ENCODE measurements around the gene VAV1. TPM values are rescaled to one million over a fixed set of nuclear protein-coding genes. Genes with fewer than 3 reads are reported as not detected.
A peak's percentile ranks its signal among the peaks of the same experiment; 100 is the strongest.

VAV1 gene
- total and polyA plus RNA-seq, 9 of the 15 experiments (the other 6 are each of a cell fraction or from before 2014, with no cell fraction given), result 0.46 to 20.1 (median 11.1) TPM

GRCh38 chr19:6737873-6738786 is 34.4 kb upstream of the VAV1 start:
- ChIA-PET POLR2A (interaction anchor here (0.7 to 1.9 kb wide), 18 partner anchors 9 to 361 kb away, joined by 3 to 7 read pairs (median 3); partner anchors contain the start of gene TNFSF9), CTCF (ENCODE audit: low intra/inter-chr PET ratio) (interaction anchor here (1.1 to 2.8 kb wide), 2 partner anchors 125 to 222 kb away, joined by 3 to 16 read pairs; no protein-coding TSS in a partner anchor)
- H3K9ac ChIP-seq (ENCODE audit: insufficient read depth in 1 of 2, low read depth in 2 of 2, low read length in 2 of 2), result peak overlapping the region; percentile 57 to 92; a peak in 3 of 4 replicates
- H3K9me1 ChIP-seq (ENCODE audit: control insufficient read depth, insufficient read depth, low read length), result no peaks in the 10 kb centered on the region
- H3K36me3 ChIP-seq (ENCODE audit: control insufficient read depth, insufficient read depth, low read length), result peaks cover 25% of the 10 kb centered on the region; the same call in 1 of the 3 replicates
- in situ Hi-C loops (cut with MboI), result no loop called here
- peak overlapping the region; percentile 87 for H2AFZ ChIP-seq (ENCODE audit: low read depth, low read length)
- DNase-seq (ENCODE audit: extremely low read depth in 1 of 4, low spot score in 3 of 4) (peak in 3 of 4 experiments; percentile 32 to 88 (median 64)), FAIRE-seq (peak; percentile 100), ATAC-seq (peak; percentile 47)
- peaks cover 44% of the 10 kb centered on the region for H3K79me2 ChIP-seq (ENCODE audit: control insufficient read depth, insufficient read depth, low read length)
- H3K4me2 ChIP-seq (ENCODE audit: insufficient read depth, low read length), result peak overlapping the region; percentile 81
- intact Hi-C loops (cut with micrococcal nuclease), result loop anchor here (1.0 to 10.0 kb wide), 7 partner anchors 15 to 223 kb away; partner anchors contain the start of genes SH2D3A and VAV1
- H3K9me3 ChIP-seq (replicated peaks; ENCODE audit: control insufficient read depth, insufficient read depth, low read depth, low read length), result no peaks in the 10 kb centered on the region
- no peaks in the 10 kb centered on the region for H3K27me3 ChIP-seq (ENCODE audit: control insufficient read depth in 2 of 2, insufficient read depth in 2 of 2, low read length in 2 of 2)
- H4K20me1 ChIP-seq (replicated peaks; ENCODE audit: control insufficient read depth, insufficient read depth, low read length), result no peaks in the 10 kb centered on the region
- WGBS (ENCODE audit: insufficient coverage, low coverage, missing lambda C conversion rate), result 7% methylated on average over 13 of the region's 13 CpGs
- BruUV-seq (replicated peaks), result no TSS peak
- H3K27ac ChIP-seq (ENCODE audit: extremely low read depth, low read depth, low read length), result peak overlapping the region; percentile 78
- peaks cover 46 to 70% of the 10 kb centered on the region in 2 experiments for H3K4me1 ChIP-seq (replicated peaks in 1 of 2; ENCODE audit: control insufficient read depth in 2 of 2, insufficient read depth in 2 of 2, low read length in 2 of 2)
- H3K4me3 ChIP-seq, result no peak overlapping the region; the same call in 1 of the 2 replicates
- TF ChIP-seq ELF1 (tag; IDR thresholded peaks at IDR 0.05), result peak; percentile 93
- TF ChIP-seq PRMT5 (CRISPR knock-in tag; IDR thresholded peaks at IDR 0.05), result no peak
- TF ChIP-seq OTX1 (CRISPR knock-in tag; IDR thresholded peaks at IDR 0.05), result no peak
- no peak for TF ChIP-seq U2AF2 (optimal IDR thresholded peaks at IDR 0.05; ENCODE audit: low read depth, low read length)
- TF ChIP-seq MBD1 (CRISPR knock-in tag; IDR thresholded peaks at IDR 0.05), result no peak
- no peak for TF ChIP-seq MCM3 (IDR thresholded peaks at IDR 0.05)
- no peak for TF ChIP-seq BHLHE40 (IDR thresholded peaks at IDR 0.05; ENCODE audit: low read length)
- no peak for TF ChIP-seq ZNF511 (CRISPR knock-in tag; IDR thresholded peaks at IDR 0.05)
- TF ChIP-seq MECOM (CRISPR knock-in tag; IDR thresholded peaks at IDR 0.05), result 0 out of 2 replicates have a peak, but pooled peaks have one; percentile 50
- no peak for TF ChIP-seq IRF2 (CRISPR knock-in tag; IDR thresholded peaks at IDR 0.05)
- 0 out of 2 replicates have a peak, but pooled peaks have one; percentile 58 for TF ChIP-seq ERF (CRISPR knock-in tag; IDR thresholded peaks at IDR 0.05)
- TF ChIP-seq KAT8 (IDR thresholded peaks at IDR 0.05; ENCODE audit: low read depth), result no peak
- TF ChIP-seq PRPF4 (IDR thresholded peaks at IDR 0.05; ENCODE audit: insufficient read depth, low read depth, low read length, poor library complexity, severe bottlenecking), result no peak
- no peak for TF ChIP-seq ZBTB5 (IDR thresholded peaks at IDR 0.05)
- TF ChIP-seq RCOR1 (IDR thresholded peaks at IDR 0.05; ENCODE audit: borderline replicate concordance in 1 of 2, low read depth in 2 of 2, low read length in 2 of 2), result peak in 1 of 2 experiments; percentile 50; a peak in 1 of 4 replicates

All from K562 (cell line).